NCI-H748 (cell line): ENCODE data around the gene BMP10.

Source experiments
- DNase-seq: peaks from one replicate; lab custom pipeline; 2025; ENCODE audit not compliant: unreplicated experiment; lab: John Stamatoyannopoulos, UW

BMP10 gene

DNA sequence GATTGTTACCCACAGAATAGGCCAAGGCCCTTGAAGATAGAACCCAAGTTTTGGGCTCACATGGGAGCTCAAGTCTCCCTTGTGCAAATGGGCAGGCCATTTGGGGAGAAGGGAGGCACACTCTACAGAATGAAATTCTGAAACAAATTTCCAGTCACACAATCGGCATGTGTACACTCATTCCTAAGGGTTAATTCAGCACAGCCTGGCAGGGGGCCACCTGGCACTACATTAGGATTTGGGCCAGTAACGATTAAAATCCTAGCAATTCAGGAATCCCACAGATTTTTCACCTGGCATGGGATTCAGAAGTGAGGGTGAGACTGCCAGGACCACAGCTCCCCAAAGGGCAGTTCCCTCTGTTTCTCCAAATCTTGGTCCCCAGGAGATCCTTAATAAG, 46.4 kb downstream of the BMP10 start:
- no peak for DNase-seq

DNA sequence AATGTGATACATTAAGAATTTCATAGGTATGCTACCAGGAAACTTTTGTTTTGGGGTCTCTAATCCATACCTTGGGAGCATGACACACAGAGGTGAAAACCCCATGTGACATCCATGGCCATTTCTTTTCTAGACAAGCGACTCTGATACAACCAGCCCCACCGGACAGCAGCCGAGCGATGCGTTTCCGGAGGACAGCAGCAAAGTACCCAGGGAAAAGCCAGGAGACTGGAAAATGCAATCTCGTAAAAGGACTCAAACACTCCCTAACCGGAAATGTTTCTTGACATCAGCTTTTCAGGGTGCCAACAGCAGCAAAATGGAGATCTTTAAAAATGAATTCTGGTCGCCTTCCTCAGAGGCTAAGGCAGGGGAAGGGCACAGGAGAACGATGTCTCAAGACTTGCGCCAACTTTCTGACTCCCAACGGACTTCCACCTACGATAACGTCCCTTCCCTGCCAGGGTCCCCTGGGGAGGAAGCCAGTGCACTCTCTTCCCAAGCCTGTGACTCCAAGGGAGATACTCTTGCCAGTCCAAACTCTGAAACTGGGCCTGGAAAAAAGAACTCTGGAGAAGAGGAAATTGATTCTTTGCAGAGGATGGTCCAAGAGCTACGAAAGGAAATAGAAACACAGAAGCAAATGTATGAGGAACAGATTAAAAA, 48.9 kb downstream of the BMP10 start:
- no peak for DNase-seq

DNA sequence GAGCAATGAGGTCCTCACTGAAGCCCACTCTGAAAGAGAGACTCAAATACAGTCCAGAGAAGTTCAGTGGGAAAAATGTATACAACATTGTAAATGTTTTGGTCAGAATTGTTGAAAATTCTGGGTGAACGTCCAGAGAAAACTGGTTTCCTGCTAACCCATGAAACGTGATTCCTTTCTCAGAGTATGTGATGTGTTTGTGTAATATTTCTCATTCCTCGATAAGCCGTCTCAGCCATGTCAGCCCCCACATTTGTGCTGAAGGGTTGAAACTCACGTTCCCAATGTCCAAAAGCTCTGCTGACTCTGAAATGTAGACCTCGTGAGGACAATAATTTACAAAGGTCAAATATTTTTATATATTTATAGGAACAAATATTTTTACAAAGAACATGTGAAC, 51.6 kb downstream of the BMP10 start:
- DNase-seq, result no peak

DNA sequence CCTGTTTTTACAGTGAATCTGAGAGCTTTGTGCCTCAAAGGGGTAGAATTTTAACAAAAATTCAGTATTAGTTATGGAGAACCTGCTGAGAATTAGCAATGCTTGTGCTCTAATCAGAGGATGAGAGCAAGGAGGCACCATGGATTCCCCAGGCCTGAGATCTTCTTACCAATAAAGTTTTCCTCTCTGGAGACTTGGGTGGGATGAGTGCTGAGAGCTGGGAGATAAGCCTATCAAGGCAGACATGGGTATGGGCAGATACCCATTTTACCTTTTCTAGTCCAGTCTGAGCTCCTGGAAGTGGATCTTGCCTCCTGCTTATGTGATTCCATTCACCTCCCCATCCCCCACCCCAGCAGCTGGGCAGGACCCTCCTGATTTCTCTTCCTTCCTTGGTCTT, 53.9 kb downstream of the BMP10 start:
- no peak for DNase-seq
